ENCODE results near the gene CSNK1D.
"Not testable (repeated sequence)": the region's sequence is repeated elsewhere in the genome, so short reads cannot be mapped to it uniquely, and the experiment has no call there.

CSNK1D gene

DNA sequence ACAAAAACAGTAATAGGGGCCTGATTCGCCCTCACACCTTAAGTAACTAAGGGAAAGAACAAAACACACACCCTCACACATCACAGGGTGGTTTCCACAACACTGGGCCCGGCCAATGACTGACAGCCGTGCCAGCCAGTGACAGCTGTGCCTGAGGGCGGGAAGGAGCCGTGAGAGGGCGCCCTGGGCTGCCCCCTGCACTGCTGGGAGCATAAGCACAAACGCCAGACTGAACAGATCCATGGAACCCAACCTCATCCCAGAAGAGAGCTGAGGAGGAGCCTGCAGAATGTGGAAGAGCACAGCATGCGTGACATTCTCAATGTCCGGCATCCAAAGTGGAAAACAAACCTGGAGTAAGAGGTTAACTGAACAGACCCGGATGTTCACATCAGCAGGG is 16.0 kb downstream of the CSNK1D start:
- Histone ChIP-seq H3K4me1 (ENCODE audit: control insufficient read depth in 2 of 2, insufficient read depth in 2 of 2, low read length in 2 of 2) (no peaks in the 10 kb centered on the region), H3K27ac (ENCODE audit: low read depth in 2 of 2, low read length in 2 of 2) (no peak overlapping the region), H3K9me3 (ENCODE audit: control insufficient read depth in 2 of 2, low read length in 2 of 2) (no peaks in the 10 kb centered on the region), H3K4me3 (ENCODE audit: low read length in 2 of 2) (no peak overlapping the region), H3K27me3 (ENCODE audit: control insufficient read depth in 2 of 2, insufficient read depth in 2 of 2, low read length in 2 of 2) (no peaks in the 10 kb centered on the region), H3K36me3 (ENCODE audit: control insufficient read depth in 2 of 2, insufficient read depth in 2 of 2, low read length in 2 of 2) (peaks cover 76 to 79% of the 10 kb centered on the region in 2 donors), H3K9ac (ENCODE audit: low read depth in 1 of 2, low read length in 2 of 2) (no peak overlapping the region)

DNA sequence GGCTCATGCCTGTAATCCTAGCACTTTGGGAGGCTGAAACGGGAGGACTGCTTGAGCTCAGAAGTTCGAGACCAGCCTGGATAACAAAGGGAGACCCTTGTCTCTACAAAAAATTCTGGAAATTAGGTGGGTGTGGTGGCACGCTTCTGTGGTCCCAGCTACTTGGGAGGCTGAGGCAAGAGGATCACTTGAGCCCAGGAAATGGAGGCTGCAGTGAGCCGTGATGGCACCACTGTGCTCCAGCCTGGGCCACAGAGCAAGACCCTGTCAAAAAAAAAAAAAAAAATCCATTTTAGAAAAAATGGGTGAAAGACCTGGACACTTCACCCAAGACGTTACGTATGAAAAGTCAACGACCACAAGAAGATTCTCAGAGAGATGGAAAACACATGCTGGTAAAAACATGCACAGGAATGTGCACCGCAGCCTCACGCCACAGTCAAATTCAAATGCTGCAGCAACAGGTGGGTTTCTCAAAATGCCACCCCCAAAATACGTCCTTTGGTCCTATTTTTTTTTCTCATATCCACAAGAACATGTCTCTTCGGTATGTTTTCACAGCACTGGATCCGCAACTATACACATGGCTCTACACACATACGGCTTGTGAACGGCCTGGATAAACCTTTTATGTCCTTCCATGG is 17.1 kb downstream of the CSNK1D start:
- no peak overlapping the region for H3K27ac ChIP-seq (ENCODE audit: low read depth in 2 of 2, low read length in 2 of 2)
- H3K9ac ChIP-seq (ENCODE audit: low read depth in 1 of 2, low read length in 2 of 2) = no peak overlapping the region
- no peaks in the 10 kb centered on the region for H3K4me1 ChIP-seq (ENCODE audit: control insufficient read depth in 2 of 2, insufficient read depth in 2 of 2, low read length in 2 of 2)
- H3K36me3 ChIP-seq (ENCODE audit: control insufficient read depth in 2 of 2, insufficient read depth in 2 of 2, low read length in 2 of 2) = peaks cover 75 to 77% of the 10 kb centered on the region in 2 donors
- no peaks in the 10 kb centered on the region for H3K9me3 ChIP-seq (ENCODE audit: control insufficient read depth in 2 of 2, low read length in 2 of 2)
- no peak overlapping the region for H3K4me3 ChIP-seq (ENCODE audit: low read length in 2 of 2)
- H3K27me3 ChIP-seq (ENCODE audit: control insufficient read depth in 2 of 2, insufficient read depth in 2 of 2, low read length in 2 of 2) = no peaks in the 10 kb centered on the region

DNA sequence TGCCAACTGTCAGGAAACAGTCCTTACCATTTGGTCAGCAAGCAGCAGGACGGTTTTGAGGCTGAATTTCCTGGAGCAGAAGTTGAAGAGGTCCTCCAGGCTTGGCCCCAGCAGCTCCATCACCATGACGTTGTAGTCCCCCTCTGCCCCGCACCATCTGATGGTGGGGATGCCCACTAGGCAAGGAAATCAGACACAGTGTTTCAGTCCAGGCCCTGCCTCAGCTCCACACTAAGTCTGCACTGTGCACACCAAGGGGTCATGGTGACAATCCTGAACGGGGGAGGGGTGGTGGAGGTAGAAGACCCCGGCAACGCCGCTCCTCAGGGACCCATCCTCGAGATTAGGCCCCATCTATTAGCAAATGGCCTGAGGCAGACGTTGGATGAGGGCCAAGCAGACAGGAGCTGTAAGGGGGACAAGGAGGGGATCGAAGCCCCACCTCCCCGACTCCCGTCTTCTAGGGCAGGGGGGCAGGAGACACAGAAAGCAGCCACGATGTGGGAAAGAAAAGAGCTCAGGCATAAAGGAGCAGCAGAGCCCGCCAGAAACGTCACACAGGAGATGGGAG is 18.0 kb downstream of the CSNK1D start:
- no peak overlapping the region for H3K4me3 ChIP-seq (ENCODE audit: low read length in 2 of 2)
- H3K9ac ChIP-seq (ENCODE audit: low read depth in 1 of 2, low read length in 2 of 2) = no peak overlapping the region
- H3K4me1 ChIP-seq (ENCODE audit: control insufficient read depth in 2 of 2, insufficient read depth in 2 of 2, low read length in 2 of 2) = no peaks in the 10 kb centered on the region
- no peak overlapping the region for H3K27ac ChIP-seq (ENCODE audit: low read depth in 2 of 2, low read length in 2 of 2)
- H3K27me3 ChIP-seq (ENCODE audit: control insufficient read depth in 2 of 2, insufficient read depth in 2 of 2, low read length in 2 of 2) = no peaks in the 10 kb centered on the region
- H3K9me3 ChIP-seq (ENCODE audit: control insufficient read depth in 2 of 2, low read length in 2 of 2) = no peaks in the 10 kb centered on the region
- peaks cover 76 to 77% of the 10 kb centered on the region in 2 donors for H3K36me3 ChIP-seq (ENCODE audit: control insufficient read depth in 2 of 2, insufficient read depth in 2 of 2, low read length in 2 of 2)

DNA sequence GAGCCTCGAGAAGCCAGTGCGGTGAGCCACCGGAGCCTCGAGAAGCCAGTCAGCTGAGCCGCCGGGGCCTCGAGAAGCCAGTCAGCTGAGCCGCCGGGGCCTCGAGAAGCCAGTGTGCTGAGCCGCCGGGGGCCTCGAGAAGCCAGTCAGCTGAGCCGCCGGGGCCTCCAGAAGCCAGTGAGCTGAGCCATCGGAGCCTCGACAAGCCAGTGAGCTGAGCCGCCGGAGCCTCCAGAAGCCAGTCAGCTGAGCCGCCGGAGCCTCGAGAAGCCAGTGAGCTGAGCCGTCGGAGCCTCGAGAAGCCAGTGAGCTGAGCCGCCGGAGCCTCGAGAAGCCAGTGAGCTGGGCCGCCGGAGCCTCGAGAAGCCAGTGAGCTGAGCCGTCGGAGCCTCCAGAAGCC is 18.8 kb downstream of the CSNK1D start:
- H3K9ac ChIP-seq (ENCODE audit: low read depth in 1 of 2, low read length in 2 of 2); H3K4me3 ChIP-seq (ENCODE audit: low read length in 2 of 2); H3K27me3 ChIP-seq (ENCODE audit: control insufficient read depth in 2 of 2, insufficient read depth in 2 of 2, low read length in 2 of 2); H3K9me3 ChIP-seq (ENCODE audit: control insufficient read depth in 2 of 2, low read length in 2 of 2); H3K27ac ChIP-seq (ENCODE audit: low read depth in 2 of 2, low read length in 2 of 2); H3K4me1 ChIP-seq (ENCODE audit: control insufficient read depth in 2 of 2, insufficient read depth in 2 of 2, low read length in 2 of 2): not testable (repeated sequence)
- H3K36me3 ChIP-seq (ENCODE audit: control insufficient read depth in 2 of 2, insufficient read depth in 2 of 2, low read length in 2 of 2) = peaks cover 77% of the 10 kb centered on the region in 2 donors

GRCh38 chr17:82254096-82254495 is 19.4 kb downstream of the CSNK1D start:
- H3K4me3 ChIP-seq (ENCODE audit: low read length in 2 of 2); H3K9ac ChIP-seq (ENCODE audit: low read depth in 1 of 2, low read length in 2 of 2); H3K9me3 ChIP-seq (ENCODE audit: control insufficient read depth in 2 of 2, low read length in 2 of 2); H3K27ac ChIP-seq (ENCODE audit: low read depth in 2 of 2, low read length in 2 of 2); H3K4me1 ChIP-seq (ENCODE audit: control insufficient read depth in 2 of 2, insufficient read depth in 2 of 2, low read length in 2 of 2); H3K27me3 ChIP-seq (ENCODE audit: control insufficient read depth in 2 of 2, insufficient read depth in 2 of 2, low read length in 2 of 2): not testable (repeated sequence)
- H3K36me3 ChIP-seq (ENCODE audit: control insufficient read depth in 2 of 2, insufficient read depth in 2 of 2, low read length in 2 of 2) = peaks cover 76 to 77% of the 10 kb centered on the region in 2 donors

DNA sequence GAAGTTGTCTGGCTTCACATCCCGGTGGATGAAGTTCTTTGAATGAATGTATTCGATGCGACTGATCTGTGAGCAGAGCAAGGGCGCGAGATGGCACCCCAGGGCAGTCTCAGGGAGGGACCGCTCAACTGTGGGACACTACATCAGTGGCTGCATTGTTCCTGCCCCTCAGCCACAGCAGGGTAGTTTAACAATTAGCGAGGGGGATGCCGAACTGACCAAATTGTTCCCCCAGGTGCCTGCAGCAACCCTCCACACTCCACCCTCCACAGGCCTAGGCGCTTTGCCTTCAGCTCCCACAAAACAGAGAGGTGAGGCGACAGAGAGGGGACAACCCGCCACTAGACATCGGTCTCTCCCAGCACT is 20.3 kb downstream of the CSNK1D start:
- Histone ChIP-seq H3K36me3 (ENCODE audit: control insufficient read depth in 2 of 2, insufficient read depth in 2 of 2, low read length in 2 of 2) (peaks cover 77 to 78% of the 10 kb centered on the region in 2 donors), H3K27ac (ENCODE audit: low read depth in 2 of 2, low read length in 2 of 2) (no peak overlapping the region)

GRCh38 chr17:82252511-82253178 is 20.9 kb downstream of the CSNK1D start:
- Histone ChIP-seq H3K9ac (ENCODE audit: low read depth in 1 of 2, low read length in 2 of 2) (no peak overlapping the region), H3K4me1 (ENCODE audit: control insufficient read depth in 2 of 2, insufficient read depth in 2 of 2, low read length in 2 of 2) (no peaks in the 10 kb centered on the region), H3K27me3 (ENCODE audit: control insufficient read depth in 2 of 2, insufficient read depth in 2 of 2, low read length in 2 of 2) (no peaks in the 10 kb centered on the region), H3K4me3 (ENCODE audit: low read length in 2 of 2) (no peak overlapping the region), H3K36me3 (ENCODE audit: control insufficient read depth in 2 of 2, insufficient read depth in 2 of 2, low read length in 2 of 2) (peaks cover 79% of the 10 kb centered on the region in 2 donors), H3K27ac (ENCODE audit: low read depth in 2 of 2, low read length in 2 of 2) (no peak overlapping the region), H3K9me3 (ENCODE audit: control insufficient read depth in 2 of 2, low read length in 2 of 2) (no peaks in the 10 kb centered on the region)

More for the DNA sequence above, 20.3 kb downstream of the CSNK1D start:
- Histone ChIP-seq H3K9ac (ENCODE audit: low read depth in 1 of 2, low read length in 2 of 2) (no peak overlapping the region), H3K4me3 (ENCODE audit: low read length in 2 of 2) (no peak overlapping the region), H3K4me1 (ENCODE audit: control insufficient read depth in 2 of 2, insufficient read depth in 2 of 2, low read length in 2 of 2) (no peaks in the 10 kb centered on the region), H3K27me3 (ENCODE audit: control insufficient read depth in 2 of 2, insufficient read depth in 2 of 2, low read length in 2 of 2) (no peaks in the 10 kb centered on the region), H3K9me3 (ENCODE audit: control insufficient read depth in 2 of 2, low read length in 2 of 2) (no peaks in the 10 kb centered on the region)

- H3K4me1 ChIP-seq (ENCODE audit: control insufficient read depth in 2 of 2, insufficient read depth in 2 of 2, low read length in 2 of 2) = peaks cover 3 to 7% of the 10 kb centered on the region in 2 donors
- no peaks in the 10 kb centered on the region for H3K9me3 ChIP-seq (ENCODE audit: control insufficient read depth in 2 of 2, low read length in 2 of 2)
- H3K9ac ChIP-seq (ENCODE audit: low read depth in 1 of 2, low read length in 2 of 2) = no peak overlapping the region
- H3K27me3 ChIP-seq (ENCODE audit: control insufficient read depth in 2 of 2, insufficient read depth in 2 of 2, low read length in 2 of 2) = no peaks in the 10 kb centered on the region
- H3K27ac ChIP-seq (ENCODE audit: low read depth in 2 of 2, low read length in 2 of 2) = no peak overlapping the region
- peaks cover 78 to 80% of the 10 kb centered on the region in 2 donors for H3K36me3 ChIP-seq (ENCODE audit: control insufficient read depth in 2 of 2, insufficient read depth in 2 of 2, low read length in 2 of 2)
- H3K4me3 ChIP-seq (ENCODE audit: low read length in 2 of 2) = no peak overlapping the region
These were observed 22.5 kb downstream of the CSNK1D start for GRCh38 chr17:82250868-82251500.

- Histone ChIP-seq H3K9ac (ENCODE audit: low read depth in 1 of 2, low read length in 2 of 2) (no peak overlapping the region), H3K4me3 (ENCODE audit: low read length in 2 of 2) (no peak overlapping the region), H3K36me3 (ENCODE audit: control insufficient read depth in 2 of 2, insufficient read depth in 2 of 2, low read length in 2 of 2) (peaks cover 78 to 81% of the 10 kb centered on the region in 2 donors), H3K9me3 (ENCODE audit: control insufficient read depth in 2 of 2, low read length in 2 of 2) (no peaks in the 10 kb centered on the region), H3K4me1 (ENCODE audit: control insufficient read depth in 2 of 2, insufficient read depth in 2 of 2, low read length in 2 of 2) (peaks cover 3 to 11% of the 10 kb centered on the region in 2 donors), H3K27ac (ENCODE audit: low read depth in 2 of 2, low read length in 2 of 2) (no peak overlapping the region), H3K27me3 (ENCODE audit: control insufficient read depth in 2 of 2, insufficient read depth in 2 of 2, low read length in 2 of 2) (no peaks in the 10 kb centered on the region)
These were observed 23.5 kb downstream of the CSNK1D start for GRCh38 chr17:82249896-82250581.

Data from mucosa of rectum (tissue), 2 donors.